ENCODE data around the gene CIBAR2. TPM values are rescaled to one million over a fixed set of nuclear protein-coding genes. Genes with fewer than 3 reads are reported as not detected.

Gene CIBAR2
- total and polyA plus RNA-seq, 9 of the 15 experiments (the other 6 are each of a cell fraction or from before 2014, with no cell fraction given), result not detected

DNA sequence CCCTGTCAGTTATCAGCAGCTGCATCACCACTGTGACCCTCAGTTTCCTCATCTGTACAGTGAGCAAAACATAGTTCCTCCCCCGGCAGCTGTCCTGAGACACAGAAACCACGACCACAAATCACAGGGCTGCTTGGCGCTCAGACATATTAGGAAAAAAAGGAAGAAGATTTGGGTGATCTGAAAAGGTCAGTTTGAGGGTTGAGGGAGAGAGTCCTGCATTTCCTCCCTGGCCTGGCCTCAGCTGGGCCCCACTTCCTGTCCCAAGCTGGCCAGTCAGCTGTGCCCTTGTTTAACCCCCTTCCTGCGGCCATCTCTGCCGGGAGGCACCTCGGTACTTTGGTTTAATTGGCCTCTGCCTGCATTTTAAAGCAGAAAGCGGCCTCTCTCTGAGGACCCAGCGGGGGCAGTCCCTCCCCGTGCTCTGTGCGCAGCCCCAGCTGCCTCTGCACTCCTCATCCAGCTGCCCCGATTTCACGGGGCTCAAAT lies 24.0 kb upstream of the CIBAR2 start:
- intact Hi-C loops (cut with micrococcal nuclease) (no loop called here), in situ Hi-C loops (cut with MboI) (no loop called here)
- ChIA-PET POLR2A (interaction anchor here (0.7 kb wide), 1 partner anchor 328 kb away, joined by 3 read pairs; no protein-coding TSS in a partner anchor), CTCF (ENCODE audit: low intra/inter-chr PET ratio) (no interaction called here)
- no peaks in the 10 kb centered on the region for H3K79me2 ChIP-seq (ENCODE audit: control insufficient read depth, insufficient read depth, low read length)
- 26% methylated on average over 12 of the region's 12 CpGs for WGBS (ENCODE audit: insufficient coverage, low coverage, missing lambda C conversion rate)
- FAIRE-seq, result peak; percentile 42
- ATAC-seq, result peak; percentile 8
- no peak overlapping the region for H2AFZ ChIP-seq (ENCODE audit: low read depth, low read length)
- H3K27ac ChIP-seq (ENCODE audit: extremely low read depth, low read depth, low read length), result no peak overlapping the region
- H3K4me1 ChIP-seq (replicated peaks in 1 of 2; ENCODE audit: control insufficient read depth in 2 of 2, insufficient read depth in 2 of 2, low read length in 2 of 2), result peaks cover 9 to 35% of the 10 kb centered on the region in 2 experiments
- peak in 1 of 4 experiments; percentile 27 for DNase-seq (ENCODE audit: extremely low read depth in 1 of 4, low spot score in 3 of 4)
- peaks cover 8 to 39% of the 10 kb centered on the region in 2 experiments; a peak in 4 of 5 replicates for H3K27me3 ChIP-seq (ENCODE audit: control insufficient read depth in 2 of 2, insufficient read depth in 2 of 2, low read length in 2 of 2)
- H3K4me2 ChIP-seq (ENCODE audit: insufficient read depth, low read length), result no peak overlapping the region
- BruUV-seq (replicated peaks), result no TSS peak
- H3K4me3 ChIP-seq, result no peak overlapping the region
- H3K9ac ChIP-seq (ENCODE audit: insufficient read depth in 1 of 2, low read depth in 2 of 2, low read length in 2 of 2), result peak overlapping the region in 1 of 2 experiments; percentile 41; a peak in 2 of 4 replicates
- H4K20me1 ChIP-seq (replicated peaks; ENCODE audit: control insufficient read depth, insufficient read depth, low read length), result peaks cover 13% of the 10 kb centered on the region; the same call in 1 of the 2 replicates
- no peaks in the 10 kb centered on the region for H3K9me1 ChIP-seq (ENCODE audit: control insufficient read depth, insufficient read depth, low read length)
- H3K9me3 ChIP-seq (replicated peaks; ENCODE audit: control insufficient read depth, insufficient read depth, low read depth, low read length), result no peaks in the 10 kb centered on the region
- no peaks in the 10 kb centered on the region for H3K36me3 ChIP-seq (ENCODE audit: control insufficient read depth, insufficient read depth, low read length)
- TF ChIP-seq ELF1 (tag; IDR thresholded peaks at IDR 0.05) (peak; percentile 51; the same call in 1 of the 2 replicates), MAZ (CRISPR knock-in tag; conservative IDR thresholded peaks at IDR 0.05 in 1 of 2, IDR thresholded peaks at IDR 0.05 in 1 of 2) (0 out of 4 replicates have a peak, but pooled peaks of 1 of the 2 experiments have one; percentile 37), HNRNPK (IDR thresholded peaks at IDR 0.05; ENCODE audit: low read depth, low read length, poor library complexity, severe bottlenecking) (no peak), CTBP1 (IDR thresholded peaks at IDR 0.05; ENCODE audit: borderline replicate concordance) (peak; percentile 67; the same call in 1 of the 2 replicates), DPF2 (IDR thresholded peaks at IDR 0.05) (0 out of 2 replicates have a peak, but pooled peaks have one; percentile 12), NR2C2 (CRISPR knock-in tag; IDR thresholded peaks at IDR 0.05) (no peak), NR2C2 (tag; IDR thresholded peaks at IDR 0.05) (peak; percentile 78; the same call in 1 of the 2 replicates), SMAD4 (CRISPR knock-in tag; conservative IDR thresholded peaks at IDR 0.05) (peak; percentile 45), EGR1 (conservative IDR thresholded peaks at IDR 0.05) (no peak), NR2C1 (IDR thresholded peaks at IDR 0.05) (peak; percentile 14; the same call in 1 of the 2 replicates), NR2C1 (tag; IDR thresholded peaks at IDR 0.05) (0 out of 2 replicates have a peak, but pooled peaks have one; percentile 15), ZNF318 (IDR thresholded peaks at IDR 0.05; ENCODE audit: borderline replicate concordance in 1 of 2, low read depth in 1 of 2) (peak in 1 of 2 experiments; percentile 69; a peak in 2 of 4 replicates)
- TF ChIP-seq, protein P1, sequence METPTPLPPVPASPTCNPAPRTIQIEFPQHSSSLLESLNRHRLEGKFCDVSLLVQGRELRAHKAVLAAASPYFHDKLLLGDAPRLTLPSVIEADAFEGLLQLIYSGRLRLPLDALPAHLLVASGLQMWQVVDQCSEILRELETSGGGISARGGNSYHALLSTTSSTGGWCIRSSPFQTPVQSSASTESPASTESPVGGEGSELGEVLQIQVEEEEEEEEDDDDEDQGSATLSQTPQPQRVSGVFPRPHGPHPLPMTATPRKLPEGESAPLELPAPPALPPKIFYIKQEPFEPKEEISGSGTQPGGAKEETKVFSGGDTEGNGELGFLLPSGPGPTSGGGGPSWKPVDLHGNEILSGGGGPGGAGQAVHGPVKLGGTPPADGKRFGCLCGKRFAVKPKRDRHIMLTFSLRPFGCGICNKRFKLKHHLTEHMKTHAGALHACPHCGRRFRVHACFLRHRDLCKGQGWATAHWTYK (CRISPR knock-in tag; IDR thresholded peaks at IDR 0.05), result peak; percentile 56; the same call in 1 of the 2 replicates

Measured in K562 (cell line).